A549 treated with AZD9567 at 1 μM for 4 hours (cell line): ENCODE results near the gene TBC1D13. TPM values are rescaled to one million over a fixed set of nuclear protein-coding genes. Genes with fewer than 3 reads are reported as not detected.

Experiments used
- total RNA-seq: library from RNA; stranded (reverse); fragments of 200-300 nt; extraction: Qiagen RNA extraction; gene quantifications from 5 replicates; pipeline ENCODE4 v1.2.3, GENCODE V29; 2022; ENCODE audit not compliant: insufficient read depth

Gene TBC1D13
- total RNA-seq: 16.8 to 21.5 TPM (median 21.0 TPM) in 5 replicates

GRCh38 chr9:128786681-128787601 is at the start of gene TBC1D13:
TSS of gene TBC1D13 (plus strand) at chr9:128787253. CDS start at chr9:128787354, 101 bp downstream.

GRCh38 chr9:128771745-128772519 is 15.1 kb upstream of the TBC1D13 start, which contains the start of gene ZER1:
TSS of gene ZER1 (minus strand) at chr9:128771927. CDS start at chr9:128755565, 16,362 bp downstream.

GRCh38 chr9:128818099-128818838 is 31.2 kb downstream of the TBC1D13 start, which contains the start of gene ENDOG:
TSS of gene ENDOG (plus strand) at chr9:128818500. CDS start at chr9:128818685, 185 bp downstream.

GRCh38 chr9:128829477-128830251 is 42.6 kb downstream of the TBC1D13 start, which contains the start of gene SPOUT1:
TSS of gene SPOUT1 (minus strand) at chr9:128829794. CDS start at chr9:128829780, 14 bp downstream.

Other genes with a start within 250 kb of the TBC1D13 start
- gene SPTAN1, start 234.7 kb upstream of the TBC1D13 start, total RNA-seq: 137 to 174 TPM (median 162 TPM) in 5 replicates
- 97.1 to 147 TPM (median 136 TPM) in 5 replicates for gene DYNC2I2, start 130.4 kb upstream of the TBC1D13 start, total RNA-seq
- gene SET, start 98.0 kb upstream of the TBC1D13 start, total RNA-seq: 386 to 554 TPM (median 400 TPM) in 5 replicates
- gene PKN3, start 84.8 kb upstream of the TBC1D13 start, total RNA-seq: 11.4 to 17.0 TPM (median 15.6 TPM) in 5 replicates
- gene ZDHHC12, start 63.1 kb upstream of the TBC1D13 start, total RNA-seq: 53.6 to 103 TPM (median 94.4 TPM) in 5 replicates
- gene ZER1, start 15.3 kb upstream of the TBC1D13 start, total RNA-seq: 15.0 to 17.6 TPM (median 16.3 TPM) in 5 replicates
- 26.0 to 34.7 TPM (median 31.6 TPM) in 5 replicates for gene ENDOG, start 31.2 kb downstream of the TBC1D13 start, total RNA-seq
- 13.8 to 53.8 TPM (median 51.2 TPM) in 5 replicates for gene SPOUT1, start 42.5 kb downstream of the TBC1D13 start, total RNA-seq
- 10.6 to 17.9 TPM (median 11.7 TPM) in 5 replicates for gene KYAT1, start 94.7 kb downstream of the TBC1D13 start, total RNA-seq
- gene LRRC8A, start 94.9 kb downstream of the TBC1D13 start, total RNA-seq: 75.4 to 98.6 TPM (median 92.6 TPM) in 5 replicates
- gene PHYHD1, start 133.7 kb downstream of the TBC1D13 start, total RNA-seq: 0.15 to 0.24 TPM in 2 of 5 replicates, not detected in the others
- 26.2 to 39.9 TPM (median 37.0 TPM) in 5 replicates for gene DOLK, start 160.3 kb downstream of the TBC1D13 start, total RNA-seq
- 37.7 to 54.3 TPM (median 41.8 TPM) in 5 replicates for gene NUP188, start 160.4 kb downstream of the TBC1D13 start, total RNA-seq
- 42.4 to 59.2 TPM (median 56.2 TPM) in 5 replicates for gene SH3GLB2, start 241.1 kb downstream of the TBC1D13 start, total RNA-seq
- 11.1 to 18.2 TPM (median 16.4 TPM) in 5 replicates for gene MIGA2, start 249.4 kb downstream of the TBC1D13 start, total RNA-seq